ENCODE measurements around the gene PHYH. TPM values are rescaled to one million over a fixed set of nuclear protein-coding genes. Genes with fewer than 3 reads are reported as not detected.

The PHYH gene
- total and polyA plus RNA-seq, 2 experiments from 2014 or later = 50.1 to 83.7 TPM

DNA sequence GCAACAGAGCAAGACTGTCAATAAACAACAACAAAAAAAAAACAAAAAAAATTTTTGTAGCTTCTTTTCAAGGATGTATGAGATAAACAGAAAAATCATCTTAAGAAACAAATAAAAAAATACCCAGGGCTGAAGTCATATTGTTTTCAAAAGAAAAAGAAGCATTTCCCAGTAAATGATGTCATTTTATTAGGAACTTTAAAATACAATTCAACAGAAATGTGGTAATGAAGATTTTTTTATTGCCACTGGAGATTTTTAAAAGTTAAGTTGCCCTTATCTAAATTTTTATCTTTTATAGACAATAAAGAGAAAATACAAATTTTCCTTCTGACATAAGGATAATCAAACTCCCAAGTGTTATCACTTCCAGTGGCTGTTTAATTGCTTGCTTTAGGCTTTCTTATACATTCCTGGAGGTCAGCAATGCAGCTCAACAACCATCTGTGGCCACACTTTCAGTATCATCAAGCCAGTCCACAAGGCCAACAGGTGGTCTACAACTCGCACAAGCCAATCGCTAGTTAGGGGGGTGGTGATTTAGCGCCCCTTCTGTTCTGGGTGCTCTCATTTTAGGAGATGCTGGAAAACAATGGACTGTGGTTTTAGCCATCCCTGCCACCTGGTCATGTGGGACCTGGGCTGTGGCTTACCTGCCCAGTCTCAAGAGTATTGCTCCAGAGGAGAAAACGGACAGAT lies 37.4 kb upstream of the PHYH start:
- H3K4me3 ChIP-seq = no peak overlapping the region
- H3K9me3 ChIP-seq (ENCODE audit: low read depth) = no peaks in the 10 kb centered on the region
- no peak overlapping the region for H2AFZ ChIP-seq
- DNase-seq (ENCODE audit: low spot score) = no peak
- H3K4me2 ChIP-seq = peak overlapping the region; percentile 34
- H4K20me1 ChIP-seq (ENCODE audit: insufficient read depth, poor library complexity, severe bottlenecking) = peaks cover 7% of the 10 kb centered on the region
- H3K36me3 ChIP-seq (replicated peaks; ENCODE audit: insufficient read depth, low read depth) = no peaks in the 10 kb centered on the region
- H3K9me2 ChIP-seq (replicated peaks; ENCODE audit: insufficient read depth) = no peaks in the 10 kb centered on the region
- peaks cover 33% of the 10 kb centered on the region for H3K79me2 ChIP-seq
- peaks cover 28% of the 10 kb centered on the region for H3K4me1 ChIP-seq (ENCODE audit: insufficient read depth)
- WGBS (ENCODE audit: low lambda C conversion rate, missing lambda C conversion rate) = 88% methylated on average over 4 of the region's 4 CpGs
- H3K27ac ChIP-seq = peak overlapping the region; percentile 76
- no peaks in the 10 kb centered on the region for H3K27me3 ChIP-seq
- TF ChIP-seq EZH2 (IDR thresholded peaks at IDR 0.05; ENCODE audit: borderline replicate concordance) = no peak
- TF ChIP-seq EZH2phosphoT487 (IDR thresholded peaks at IDR 0.05; ENCODE audit: low read depth, severe bottlenecking, unreplicated experiment) = no peak
- TF ChIP-seq, protein P1, sequence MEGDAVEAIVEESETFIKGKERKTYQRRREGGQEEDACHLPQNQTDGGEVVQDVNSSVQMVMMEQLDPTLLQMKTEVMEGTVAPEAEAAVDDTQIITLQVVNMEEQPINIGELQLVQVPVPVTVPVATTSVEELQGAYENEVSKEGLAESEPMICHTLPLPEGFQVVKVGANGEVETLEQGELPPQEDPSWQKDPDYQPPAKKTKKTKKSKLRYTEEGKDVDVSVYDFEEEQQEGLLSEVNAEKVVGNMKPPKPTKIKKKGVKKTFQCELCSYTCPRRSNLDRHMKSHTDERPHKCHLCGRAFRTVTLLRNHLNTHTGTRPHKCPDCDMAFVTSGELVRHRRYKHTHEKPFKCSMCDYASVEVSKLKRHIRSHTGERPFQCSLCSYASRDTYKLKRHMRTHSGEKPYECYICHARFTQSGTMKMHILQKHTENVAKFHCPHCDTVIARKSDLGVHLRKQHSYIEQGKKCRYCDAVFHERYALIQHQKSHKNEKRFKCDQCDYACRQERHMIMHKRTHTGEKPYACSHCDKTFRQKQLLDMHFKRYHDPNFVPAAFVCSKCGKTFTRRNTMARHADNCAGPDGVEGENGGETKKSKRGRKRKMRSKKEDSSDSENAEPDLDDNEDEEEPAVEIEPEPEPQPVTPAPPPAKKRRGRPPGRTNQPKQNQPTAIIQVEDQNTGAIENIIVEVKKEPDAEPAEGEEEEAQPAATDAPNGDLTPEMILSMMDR (IDR thresholded peaks at IDR 0.05; ENCODE audit: poor library complexity) = no peak

DNA sequence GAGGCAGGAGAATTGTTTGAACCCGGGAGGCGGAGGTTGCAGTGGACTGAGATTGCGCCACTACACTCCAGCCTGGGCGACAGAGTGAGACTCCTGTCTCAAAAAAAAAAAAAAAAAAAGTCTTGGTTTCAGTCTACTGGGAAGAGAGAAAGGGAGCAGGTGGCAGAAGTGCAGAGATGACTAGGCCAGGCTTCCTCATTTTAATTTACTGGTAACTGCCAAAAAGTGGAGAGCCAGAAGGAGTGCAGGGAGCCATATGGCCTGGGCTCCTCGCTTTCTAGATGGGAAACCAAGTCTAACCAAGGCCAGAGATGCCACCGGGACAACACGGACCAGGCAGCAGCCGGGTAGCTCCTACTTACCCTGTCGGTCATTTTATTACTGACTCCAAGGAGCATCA lies 36.0 kb upstream of the PHYH start:
- TF ChIP-seq, protein P1 (IDR thresholded peaks at IDR 0.05; ENCODE audit: poor library complexity) = no peak
- TF ChIP-seq EZH2phosphoT487 (IDR thresholded peaks at IDR 0.05; ENCODE audit: low read depth, severe bottlenecking, unreplicated experiment) (no peak), EZH2 (IDR thresholded peaks at IDR 0.05; ENCODE audit: borderline replicate concordance) (no peak)
- 98% methylated on average over 9 of the region's 9 CpGs for WGBS (ENCODE audit: low lambda C conversion rate, missing lambda C conversion rate)
- DNase-seq (ENCODE audit: low spot score) = no peak
- H3K27me3 ChIP-seq = no peaks in the 10 kb centered on the region
- no peaks in the 10 kb centered on the region for H3K9me3 ChIP-seq (ENCODE audit: low read depth)
- H3K4me2 ChIP-seq = no peak overlapping the region
- no peaks in the 10 kb centered on the region for H3K36me3 ChIP-seq (replicated peaks; ENCODE audit: insufficient read depth, low read depth)
- H4K20me1 ChIP-seq (ENCODE audit: insufficient read depth, poor library complexity, severe bottlenecking) = no peaks in the 10 kb centered on the region
- no peak overlapping the region for H3K27ac ChIP-seq
- H2AFZ ChIP-seq = no peak overlapping the region
- no peaks in the 10 kb centered on the region for H3K9me2 ChIP-seq (replicated peaks; ENCODE audit: insufficient read depth)
- peaks cover 21% of the 10 kb centered on the region for H3K79me2 ChIP-seq
- no peak overlapping the region for H3K4me3 ChIP-seq
- peaks cover 28% of the 10 kb centered on the region for H3K4me1 ChIP-seq (ENCODE audit: insufficient read depth)

DNA sequence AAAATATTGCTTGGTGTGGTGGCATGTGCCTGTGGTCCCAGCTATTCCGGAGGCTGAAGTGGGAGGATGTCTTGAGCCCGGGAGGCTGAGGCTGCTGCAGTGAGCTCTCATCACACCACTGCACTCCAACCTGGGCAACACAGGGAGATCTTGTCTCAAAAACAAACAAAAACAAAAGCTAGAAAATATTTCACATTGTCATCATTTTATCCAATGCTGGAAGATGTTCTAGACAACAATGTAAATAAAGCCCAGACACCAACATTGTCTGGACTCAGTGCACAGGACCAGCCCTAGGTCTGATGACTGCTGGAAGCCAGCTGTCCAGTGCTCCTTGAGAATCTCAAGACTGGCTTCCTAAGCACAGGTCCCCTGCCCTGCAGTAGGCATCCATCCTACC lies 34.7 kb upstream of the PHYH start:
- Histone ChIP-seq H3K79me2 (peaks cover 9% of the 10 kb centered on the region), H3K4me2 (no peak overlapping the region), H2AFZ (no peak overlapping the region), H3K9me3 (ENCODE audit: low read depth) (no peaks in the 10 kb centered on the region), H3K9me2 (replicated peaks; ENCODE audit: insufficient read depth) (no peaks in the 10 kb centered on the region), H3K27me3 (no peaks in the 10 kb centered on the region), H4K20me1 (ENCODE audit: insufficient read depth, poor library complexity, severe bottlenecking) (no peaks in the 10 kb centered on the region), H3K4me1 (ENCODE audit: insufficient read depth) (peaks cover 20% of the 10 kb centered on the region), H3K27ac (no peak overlapping the region), H3K4me3 (no peak overlapping the region), H3K36me3 (replicated peaks; ENCODE audit: insufficient read depth, low read depth) (no peaks in the 10 kb centered on the region)
- WGBS (ENCODE audit: low lambda C conversion rate, missing lambda C conversion rate) = 95% methylated on average over 2 of the region's 2 CpGs
- no peak for TF ChIP-seq EZH2phosphoT487 (IDR thresholded peaks at IDR 0.05; ENCODE audit: low read depth, severe bottlenecking, unreplicated experiment)
- TF ChIP-seq, protein P1 (IDR thresholded peaks at IDR 0.05; ENCODE audit: poor library complexity) = no peak
- no peak for TF ChIP-seq EZH2 (IDR thresholded peaks at IDR 0.05; ENCODE audit: borderline replicate concordance)
- no peak for DNase-seq (ENCODE audit: low spot score)

All from hepatocyte (in vitro differentiated cells).